ENCODE data around the gene TPGS2.
"Not testable (repeated sequence)": the region's sequence is repeated elsewhere in the genome, so short reads cannot be mapped to it uniquely, and the experiment has no call there.

The TPGS2 gene

DNA sequence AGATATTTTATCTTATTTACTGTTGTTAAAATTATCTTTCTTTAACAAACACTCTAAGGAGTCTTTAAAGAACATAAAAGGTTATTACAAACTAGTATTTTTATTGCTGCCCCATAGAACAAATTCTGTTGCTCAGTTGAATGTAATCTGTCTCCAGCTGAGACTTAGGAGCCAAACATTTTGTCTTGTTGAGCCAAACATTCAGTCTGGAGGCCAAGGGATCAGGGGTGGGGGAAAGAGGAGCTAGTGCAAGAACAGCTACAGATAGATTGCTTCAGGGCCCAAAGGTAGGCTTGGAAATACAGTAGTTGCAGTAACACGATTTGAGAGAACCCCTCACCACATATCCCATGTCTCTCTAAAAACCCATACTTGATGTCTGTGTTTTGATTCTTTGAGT lies 51.2 kb downstream of the TPGS2 start:
- Histone ChIP-seq H3K27ac (ENCODE audit: low read length) (no peak overlapping the region), H3K27me3 (ENCODE audit: control insufficient read depth in 1 of 2, insufficient read depth in 2 of 2, low read length in 2 of 2) (no peaks in the 10 kb centered on the region), H3K36me3 (ENCODE audit: control insufficient read depth in 2 of 2, insufficient read depth in 2 of 2, low read length in 2 of 2) (peaks cover 15 to 20% of the 10 kb centered on the region in 2 donors), H3K9me3 (ENCODE audit: control insufficient read depth in 2 of 2, low read length in 2 of 2) (no peaks in the 10 kb centered on the region), H3K4me3 (ENCODE audit: low read length in 2 of 2) (no peak overlapping the region), H3K4me1 (ENCODE audit: control insufficient read depth, insufficient read depth, low read length) (no peaks in the 10 kb centered on the region), H3K9ac (ENCODE audit: low read length in 2 of 2) (no peak overlapping the region)

DNA sequence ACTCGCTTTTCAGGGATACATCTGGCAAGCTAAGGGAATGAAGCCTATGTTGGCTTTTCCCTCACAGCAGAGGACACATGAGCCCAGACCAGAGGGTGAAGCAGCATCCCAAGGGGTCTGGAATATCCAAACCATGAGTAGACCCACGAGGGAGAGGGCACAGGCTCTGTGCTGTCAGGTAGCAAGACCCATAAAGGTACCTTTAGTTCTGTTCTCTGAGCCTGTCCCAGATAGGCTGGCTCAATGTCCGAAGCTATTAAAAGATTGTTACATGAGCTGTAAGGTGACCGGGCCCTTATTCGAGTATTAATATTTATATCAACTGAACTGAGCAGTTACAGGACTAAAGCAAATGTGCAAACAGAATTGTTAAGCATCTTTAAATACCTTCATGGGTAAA lies 52.2 kb downstream of the TPGS2 start:
- H3K4me1 ChIP-seq (ENCODE audit: control insufficient read depth, insufficient read depth, low read length): no peaks in the 10 kb centered on the region
- H3K36me3 ChIP-seq (ENCODE audit: control insufficient read depth in 2 of 2, insufficient read depth in 2 of 2, low read length in 2 of 2): peaks cover 14 to 20% of the 10 kb centered on the region in 2 donors
- no peak overlapping the region for H3K9ac ChIP-seq (ENCODE audit: low read length in 2 of 2)
- no peak overlapping the region for H3K27ac ChIP-seq (ENCODE audit: low read length)
- H3K4me3 ChIP-seq (ENCODE audit: low read length in 2 of 2): no peak overlapping the region
- H3K9me3 ChIP-seq (ENCODE audit: control insufficient read depth in 2 of 2, low read length in 2 of 2): no peaks in the 10 kb centered on the region
- H3K27me3 ChIP-seq (ENCODE audit: control insufficient read depth in 1 of 2, insufficient read depth in 2 of 2, low read length in 2 of 2): no peaks in the 10 kb centered on the region

DNA sequence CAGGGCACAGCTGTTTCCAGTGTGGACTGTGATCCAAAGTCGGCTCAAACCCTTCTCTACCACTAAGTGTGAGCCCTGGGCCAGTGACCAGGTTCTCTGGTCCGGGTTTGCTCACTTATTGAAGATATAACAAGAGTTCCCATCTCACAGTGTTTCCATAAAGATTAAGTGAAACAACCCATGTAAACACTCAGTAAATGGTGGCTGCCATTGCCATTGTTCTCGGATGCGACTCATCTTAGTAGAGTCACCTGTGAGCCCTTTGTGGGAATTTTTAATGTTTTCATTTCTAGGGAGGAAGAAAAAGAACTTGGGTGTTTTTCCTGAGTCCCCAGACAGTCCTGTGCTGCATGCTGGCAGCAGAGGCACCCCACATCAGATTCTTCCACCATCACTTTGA lies 53.4 kb downstream of the TPGS2 start:
- Histone ChIP-seq H3K27me3 (ENCODE audit: control insufficient read depth in 1 of 2, insufficient read depth in 2 of 2, low read length in 2 of 2) (no peaks in the 10 kb centered on the region), H3K4me3 (ENCODE audit: low read length in 2 of 2) (no peak overlapping the region), H3K4me1 (ENCODE audit: control insufficient read depth, insufficient read depth, low read length) (no peaks in the 10 kb centered on the region), H3K9me3 (ENCODE audit: control insufficient read depth in 2 of 2, low read length in 2 of 2) (no peaks in the 10 kb centered on the region), H3K9ac (ENCODE audit: low read length in 2 of 2) (no peak overlapping the region), H3K27ac (ENCODE audit: low read length) (no peak overlapping the region), H3K36me3 (ENCODE audit: control insufficient read depth in 2 of 2, insufficient read depth in 2 of 2, low read length in 2 of 2) (peaks cover 7 to 16% of the 10 kb centered on the region in 2 donors)

DNA sequence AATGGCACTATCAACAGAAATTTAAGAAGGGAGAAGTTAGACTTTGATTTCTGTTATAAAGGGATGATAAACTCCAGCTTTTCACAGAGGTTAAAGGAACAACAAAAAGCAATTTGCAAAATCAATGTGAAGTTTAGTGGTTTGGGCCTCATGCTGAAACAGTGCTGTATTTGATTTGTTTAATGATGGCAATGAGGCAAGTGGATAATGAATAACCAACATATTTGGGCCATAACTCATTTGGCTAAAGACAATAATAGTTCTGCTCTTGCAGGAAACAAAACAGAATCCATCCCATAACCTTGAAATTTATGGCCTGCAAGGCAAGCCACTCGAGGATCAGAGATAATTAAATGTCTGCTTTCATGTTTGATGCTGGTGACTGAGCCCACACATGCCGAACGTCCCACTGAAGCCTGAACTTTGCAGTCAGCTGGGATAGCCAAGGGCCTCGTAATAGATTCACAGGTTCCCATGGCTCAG lies 56.5 kb downstream of the TPGS2 start:
- Histone ChIP-seq H3K4me1 (ENCODE audit: control insufficient read depth, insufficient read depth, low read length) (no peaks in the 10 kb centered on the region), H3K4me3 (ENCODE audit: low read length in 2 of 2) (no peak overlapping the region), H3K36me3 (ENCODE audit: control insufficient read depth in 2 of 2, insufficient read depth in 2 of 2, low read length in 2 of 2) (peaks cover 4 to 12% of the 10 kb centered on the region in 2 donors), H3K9ac (ENCODE audit: low read length in 2 of 2) (no peak overlapping the region), H3K9me3 (ENCODE audit: control insufficient read depth in 2 of 2, low read length in 2 of 2) (no peaks in the 10 kb centered on the region), H3K27ac (ENCODE audit: low read length) (no peak overlapping the region), H3K27me3 (ENCODE audit: control insufficient read depth in 1 of 2, insufficient read depth in 2 of 2, low read length in 2 of 2) (no peaks in the 10 kb centered on the region)

DNA sequence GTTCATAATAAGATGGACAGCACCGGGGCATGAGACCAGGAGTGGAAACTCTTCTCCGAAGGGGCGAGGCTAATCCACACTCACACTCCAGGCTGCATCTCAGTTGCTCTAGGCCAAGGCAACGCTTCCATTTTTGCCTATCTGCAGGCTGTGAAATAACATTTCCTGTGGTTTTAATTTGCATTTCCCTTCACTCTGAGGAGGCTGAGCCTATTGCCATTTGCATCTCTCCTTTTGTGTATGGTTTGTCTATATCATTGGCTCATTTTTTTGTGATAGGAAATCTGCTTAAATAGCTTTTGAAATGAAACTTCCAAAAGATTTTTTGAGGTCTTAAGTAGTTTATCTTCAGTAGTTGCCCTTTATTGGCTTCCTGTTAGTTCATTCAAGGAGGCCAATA lies 57.6 kb downstream of the TPGS2 start:
- no peak overlapping the region for H3K9ac ChIP-seq (ENCODE audit: low read length in 2 of 2)
- H3K36me3 ChIP-seq (ENCODE audit: control insufficient read depth in 2 of 2, insufficient read depth in 2 of 2, low read length in 2 of 2): peaks cover 4 to 12% of the 10 kb centered on the region in 2 donors
- H3K27me3 ChIP-seq (ENCODE audit: control insufficient read depth in 1 of 2, insufficient read depth in 2 of 2, low read length in 2 of 2): no peaks in the 10 kb centered on the region
- H3K9me3 ChIP-seq (ENCODE audit: control insufficient read depth in 2 of 2, low read length in 2 of 2): no peaks in the 10 kb centered on the region
- no peak overlapping the region for H3K27ac ChIP-seq (ENCODE audit: low read length)
- H3K4me3 ChIP-seq (ENCODE audit: low read length in 2 of 2): no peak overlapping the region
- no peaks in the 10 kb centered on the region for H3K4me1 ChIP-seq (ENCODE audit: control insufficient read depth, insufficient read depth, low read length)

DNA sequence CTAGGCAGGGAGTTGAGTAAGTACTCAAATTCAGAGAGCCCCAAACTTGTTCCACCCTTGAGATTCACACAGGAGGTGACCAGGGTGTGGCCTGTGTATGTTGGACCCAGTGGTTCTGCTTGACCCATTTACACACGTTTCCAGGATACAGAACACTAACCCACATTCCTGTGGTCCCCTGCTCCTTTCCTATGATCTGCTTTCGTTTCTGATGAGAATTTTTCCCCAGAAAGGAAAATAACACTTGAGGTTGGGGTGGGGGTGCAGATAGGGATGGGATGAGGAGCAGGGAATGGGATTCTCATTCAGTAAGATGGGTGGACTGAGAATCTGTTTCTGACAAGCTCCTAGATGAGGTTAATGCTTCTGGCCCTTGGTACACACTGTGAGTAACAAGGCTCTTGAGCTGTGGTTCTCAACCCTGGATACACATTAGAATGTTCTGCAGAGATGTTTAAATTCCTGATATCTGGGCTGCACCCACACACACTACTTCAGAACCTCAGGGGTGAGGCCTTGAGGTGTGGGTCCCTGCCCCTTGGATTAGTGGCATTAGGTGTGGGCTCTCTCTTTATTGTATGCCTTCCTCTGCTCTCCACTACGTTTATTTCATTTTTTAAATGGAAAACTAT lies 58.4 kb downstream of the TPGS2 start:
- Histone ChIP-seq H3K9ac (ENCODE audit: low read length in 2 of 2) (no peak overlapping the region), H3K4me3 (ENCODE audit: low read length in 2 of 2) (no peak overlapping the region), H3K36me3 (ENCODE audit: control insufficient read depth in 2 of 2, insufficient read depth in 2 of 2, low read length in 2 of 2) (peaks cover 4 to 12% of the 10 kb centered on the region in 2 donors), H3K27ac (ENCODE audit: low read length) (no peak overlapping the region), H3K4me1 (ENCODE audit: control insufficient read depth, insufficient read depth, low read length) (no peaks in the 10 kb centered on the region), H3K27me3 (ENCODE audit: control insufficient read depth in 1 of 2, insufficient read depth in 2 of 2, low read length in 2 of 2) (no peaks in the 10 kb centered on the region), H3K9me3 (ENCODE audit: control insufficient read depth in 2 of 2, low read length in 2 of 2) (no peaks in the 10 kb centered on the region)

DNA sequence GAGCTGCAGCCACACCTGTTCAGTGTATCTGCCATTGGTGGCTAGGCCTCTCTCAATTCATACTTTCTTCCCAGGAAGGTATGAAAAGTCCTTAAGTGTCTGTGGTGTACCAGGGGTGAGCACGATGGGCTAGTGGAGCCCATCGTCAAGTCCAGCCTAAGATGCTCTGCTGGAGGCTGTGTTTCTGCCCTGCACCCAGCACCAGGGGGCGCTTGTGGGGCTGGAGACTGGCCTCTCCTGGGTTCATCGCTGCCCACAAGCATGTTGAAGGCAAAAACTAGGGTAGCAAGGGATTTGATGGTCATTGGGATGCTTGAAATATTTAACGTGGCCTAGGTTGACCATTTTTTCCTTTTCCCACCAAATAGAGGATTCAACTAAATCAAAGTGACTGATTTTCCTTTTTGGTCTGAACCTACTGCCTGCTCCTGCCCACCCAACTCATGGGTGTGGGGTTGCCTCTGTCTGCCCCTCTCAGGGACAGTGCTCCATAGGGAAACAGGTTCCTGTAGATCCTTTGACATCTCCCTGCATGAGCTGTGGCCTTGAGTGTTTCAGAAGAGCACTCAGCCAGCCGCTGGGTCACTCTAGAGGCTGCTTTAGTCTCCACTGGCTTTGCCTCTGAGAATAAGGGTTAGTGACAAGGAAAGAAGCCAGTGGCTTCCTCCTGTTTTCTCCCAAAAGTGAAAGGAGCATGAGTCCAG lies 59.0 kb downstream of the TPGS2 start:
- Histone ChIP-seq H3K4me1 (ENCODE audit: control insufficient read depth, insufficient read depth, low read length) (no peaks in the 10 kb centered on the region), H3K9me3 (ENCODE audit: control insufficient read depth in 2 of 2, low read length in 2 of 2) (no peaks in the 10 kb centered on the region), H3K36me3 (ENCODE audit: control insufficient read depth in 2 of 2, insufficient read depth in 2 of 2, low read length in 2 of 2) (peaks cover 4 to 12% of the 10 kb centered on the region in 2 donors), H3K27ac (ENCODE audit: low read length) (no peak overlapping the region), H3K9ac (ENCODE audit: low read length in 2 of 2) (no peak overlapping the region), H3K4me3 (ENCODE audit: low read length in 2 of 2) (no peak overlapping the region), H3K27me3 (ENCODE audit: control insufficient read depth in 1 of 2, insufficient read depth in 2 of 2, low read length in 2 of 2) (no peaks in the 10 kb centered on the region)

DNA sequence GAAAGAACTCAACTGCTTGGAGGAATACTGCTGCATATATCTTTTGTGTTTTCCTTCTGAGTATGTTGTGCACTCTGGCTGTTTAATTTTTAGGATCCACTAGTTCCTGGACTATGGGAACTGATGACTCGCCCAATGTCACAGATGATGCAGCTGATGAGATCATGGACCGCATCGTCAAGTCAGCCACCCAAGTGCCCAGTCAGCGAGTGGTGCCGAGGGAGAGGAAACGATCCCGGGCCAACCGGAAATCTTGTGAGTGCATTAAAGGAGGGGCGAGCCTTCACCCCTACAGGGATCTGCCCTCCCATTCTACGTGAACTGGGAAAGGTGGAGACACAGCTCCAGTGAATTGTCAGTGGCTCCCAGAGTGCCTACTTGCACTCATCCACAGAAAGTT lies 59.6 kb downstream of the TPGS2 start:
- H3K27ac ChIP-seq (ENCODE audit: low read length): no peak overlapping the region
- no peaks in the 10 kb centered on the region for H3K9me3 ChIP-seq (ENCODE audit: control insufficient read depth in 2 of 2, low read length in 2 of 2)
- H3K4me3 ChIP-seq (ENCODE audit: low read length in 2 of 2): no peak overlapping the region
- H3K27me3 ChIP-seq (ENCODE audit: control insufficient read depth in 1 of 2, insufficient read depth in 2 of 2, low read length in 2 of 2): no peaks in the 10 kb centered on the region
- no peaks in the 10 kb centered on the region for H3K4me1 ChIP-seq (ENCODE audit: control insufficient read depth, insufficient read depth, low read length)
- H3K36me3 ChIP-seq (ENCODE audit: control insufficient read depth in 2 of 2, insufficient read depth in 2 of 2, low read length in 2 of 2): peaks cover 4 to 12% of the 10 kb centered on the region in 2 donors
- no peak overlapping the region for H3K9ac ChIP-seq (ENCODE audit: low read length in 2 of 2)

DNA sequence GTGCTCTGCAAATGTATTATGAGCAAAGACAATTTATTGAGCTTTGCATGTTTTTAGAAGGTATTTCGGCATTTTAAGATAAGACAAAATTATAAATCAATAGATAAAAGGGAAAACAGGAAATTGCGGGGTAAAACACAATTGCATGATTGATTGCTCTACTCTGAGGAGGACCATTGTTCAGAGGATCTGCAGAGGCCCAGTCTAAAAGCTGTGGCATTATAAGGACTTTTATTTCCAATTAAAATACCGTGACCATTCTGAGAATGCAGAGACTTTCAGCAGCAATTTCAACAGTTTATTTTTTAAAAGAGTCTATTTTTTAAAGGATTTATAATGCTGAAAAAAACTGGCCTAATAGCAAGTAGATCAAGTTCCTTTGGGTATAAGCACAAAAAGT lies 62.0 kb downstream of the TPGS2 start:
- Histone ChIP-seq H3K9me3 (ENCODE audit: control insufficient read depth in 2 of 2, low read length in 2 of 2) (no peaks in the 10 kb centered on the region), H3K27ac (ENCODE audit: low read length) (no peak overlapping the region), H3K36me3 (ENCODE audit: control insufficient read depth in 2 of 2, insufficient read depth in 2 of 2, low read length in 2 of 2) (peaks cover 2% of the 10 kb centered on the region in 2 donors), H3K4me1 (ENCODE audit: control insufficient read depth, insufficient read depth, low read length) (no peaks in the 10 kb centered on the region), H3K9ac (ENCODE audit: low read length in 2 of 2) (no peak overlapping the region), H3K27me3 (ENCODE audit: control insufficient read depth in 1 of 2, insufficient read depth in 2 of 2, low read length in 2 of 2) (no peaks in the 10 kb centered on the region), H3K4me3 (ENCODE audit: low read length in 2 of 2) (no peak overlapping the region)

DNA sequence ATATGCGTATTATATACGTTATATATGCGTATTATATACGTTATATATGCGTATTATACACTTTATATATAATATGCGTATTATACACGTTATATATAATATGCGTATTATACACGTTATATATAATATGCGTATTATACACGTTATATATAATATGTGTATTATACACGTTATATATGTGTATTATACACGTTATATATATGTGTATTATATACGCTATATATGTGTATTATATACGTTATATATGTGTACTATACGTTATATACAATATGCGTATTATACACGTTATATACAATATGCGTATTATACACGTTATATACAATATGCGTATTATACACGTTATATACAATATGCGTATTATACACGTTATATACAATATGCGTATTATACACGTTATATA lies 65.8 kb downstream of the TPGS2 start:
- not testable (repeated sequence) for H3K4me1 ChIP-seq (ENCODE audit: control insufficient read depth, insufficient read depth, low read length); H3K9ac ChIP-seq (ENCODE audit: low read length in 2 of 2); H3K27me3 ChIP-seq (ENCODE audit: control insufficient read depth in 1 of 2, insufficient read depth in 2 of 2, low read length in 2 of 2); H3K4me3 ChIP-seq (ENCODE audit: low read length in 2 of 2); H3K9me3 ChIP-seq (ENCODE audit: control insufficient read depth in 2 of 2, low read length in 2 of 2); H3K27ac ChIP-seq (ENCODE audit: low read length)
- peaks cover 7 to 11% of the 10 kb centered on the region in 2 donors for H3K36me3 ChIP-seq (ENCODE audit: control insufficient read depth in 2 of 2, insufficient read depth in 2 of 2, low read length in 2 of 2)

DNA sequence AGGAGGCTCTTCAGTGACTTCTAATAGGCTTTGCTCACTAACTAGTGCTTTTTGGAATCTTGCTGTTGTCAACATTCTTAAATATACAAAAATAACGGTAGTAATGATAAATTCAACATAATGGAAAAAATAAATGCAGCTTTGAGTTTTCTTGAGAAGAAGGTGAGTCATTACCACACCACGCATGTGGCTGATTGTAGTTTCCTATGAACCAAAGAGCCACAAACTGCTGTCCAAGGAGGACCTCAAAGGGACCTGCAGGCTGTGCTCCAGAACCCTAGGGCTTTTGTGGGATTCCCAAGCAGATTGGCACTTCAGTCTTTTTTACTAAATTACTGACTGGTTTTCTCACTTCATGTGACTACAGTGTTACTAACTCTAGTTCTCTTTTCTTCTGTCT lies 66.7 kb downstream of the TPGS2 start:
- H3K27ac ChIP-seq (ENCODE audit: low read length): no peak overlapping the region
- no peak overlapping the region for H3K4me3 ChIP-seq (ENCODE audit: low read length in 2 of 2)
- no peaks in the 10 kb centered on the region for H3K9me3 ChIP-seq (ENCODE audit: control insufficient read depth in 2 of 2, low read length in 2 of 2)
- H3K4me1 ChIP-seq (ENCODE audit: control insufficient read depth, insufficient read depth, low read length): no peaks in the 10 kb centered on the region
- no peak overlapping the region for H3K9ac ChIP-seq (ENCODE audit: low read length in 2 of 2)
- peaks cover 7 to 11% of the 10 kb centered on the region in 2 donors for H3K36me3 ChIP-seq (ENCODE audit: control insufficient read depth in 2 of 2, insufficient read depth in 2 of 2, low read length in 2 of 2)
- no peaks in the 10 kb centered on the region for H3K27me3 ChIP-seq (ENCODE audit: control insufficient read depth in 1 of 2, insufficient read depth in 2 of 2, low read length in 2 of 2)
